GM18861 (cell line): ENCODE measurements around the gene NFKBIZ.
"Not testable (repeated sequence)": the region's sequence is repeated elsewhere in the genome, so short reads cannot be mapped to it uniquely, and the experiment has no call there.

Experiments
- ATAC-seq: cut with Tn5 transposase; IDR thresholded peaks from one replicate; pipeline ENCODE4 v1.9.1; 2021; ENCODE audit not compliant: unreplicated experiment

Gene NFKBIZ

GRCh38 chr3:101868534-101869464, 19.5 kb downstream of the NFKBIZ start:
- no peak for ATAC-seq

DNA sequence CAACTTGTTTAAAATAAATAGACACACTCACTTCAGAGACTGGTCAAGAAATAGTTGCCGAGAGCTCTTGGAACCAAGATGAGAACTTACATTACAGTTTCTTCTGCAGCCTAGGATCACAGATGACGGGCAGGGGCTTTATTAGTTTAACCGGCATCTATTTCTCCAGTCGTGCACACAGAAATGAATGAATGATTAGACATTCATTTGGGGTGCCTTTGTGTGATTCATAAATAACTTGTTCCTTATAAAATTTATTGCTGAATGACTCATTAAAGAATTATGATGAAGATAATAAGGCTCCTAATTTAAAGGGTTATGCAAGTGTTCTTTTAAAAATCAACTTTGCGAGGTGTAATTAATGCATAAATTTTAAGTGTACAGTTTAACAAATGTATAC, 20.8 kb downstream of the NFKBIZ start:
- ATAC-seq = no peak

GRCh38 chr3:101873619-101874018, 24.3 kb downstream of the NFKBIZ start:
- no peak for ATAC-seq

- ATAC-seq = no peak
Observed at GRCh38 chr3:101876142-101876541, 26.8 kb downstream of the NFKBIZ start.

DNA sequence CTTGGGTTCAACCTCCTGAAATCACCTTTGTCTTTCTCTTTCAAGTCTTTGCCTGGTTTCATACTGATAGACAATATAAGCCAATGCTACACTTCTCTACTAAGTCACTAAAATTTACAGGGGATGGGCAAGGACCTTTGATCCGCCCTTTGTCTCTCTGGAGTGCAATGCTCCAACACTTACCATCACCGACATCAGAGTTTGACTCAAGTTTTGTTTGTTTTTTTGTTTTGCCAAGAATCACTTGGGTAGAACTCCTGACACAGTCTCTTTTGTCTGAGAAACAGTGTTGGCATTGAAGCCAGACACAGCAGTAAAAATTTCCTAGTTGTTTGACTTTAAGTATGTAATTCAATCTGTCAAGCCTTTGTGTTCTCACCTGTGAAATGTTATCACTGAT, 29.3 kb downstream of the NFKBIZ start:
- ATAC-seq = no peak

DNA sequence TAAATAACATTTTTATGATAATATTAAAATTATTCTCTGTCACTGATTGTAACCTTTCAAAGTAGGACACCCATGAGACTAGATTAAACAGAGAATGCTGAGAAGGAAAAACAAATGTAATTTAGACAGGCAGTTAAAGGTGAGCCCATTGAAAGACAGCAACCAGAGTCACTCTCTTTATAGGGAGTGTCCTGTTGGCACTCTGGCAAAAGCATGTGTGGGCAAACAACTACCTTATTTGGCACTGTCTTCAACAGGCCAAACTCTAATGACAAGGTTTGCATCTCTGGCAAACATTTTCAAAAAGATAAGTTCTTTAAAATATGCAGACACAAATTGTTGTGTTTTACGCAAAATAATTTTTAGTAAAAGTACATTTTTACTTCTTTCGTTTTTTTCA, 29.8 kb downstream of the NFKBIZ start:
- no peak for ATAC-seq

DNA sequence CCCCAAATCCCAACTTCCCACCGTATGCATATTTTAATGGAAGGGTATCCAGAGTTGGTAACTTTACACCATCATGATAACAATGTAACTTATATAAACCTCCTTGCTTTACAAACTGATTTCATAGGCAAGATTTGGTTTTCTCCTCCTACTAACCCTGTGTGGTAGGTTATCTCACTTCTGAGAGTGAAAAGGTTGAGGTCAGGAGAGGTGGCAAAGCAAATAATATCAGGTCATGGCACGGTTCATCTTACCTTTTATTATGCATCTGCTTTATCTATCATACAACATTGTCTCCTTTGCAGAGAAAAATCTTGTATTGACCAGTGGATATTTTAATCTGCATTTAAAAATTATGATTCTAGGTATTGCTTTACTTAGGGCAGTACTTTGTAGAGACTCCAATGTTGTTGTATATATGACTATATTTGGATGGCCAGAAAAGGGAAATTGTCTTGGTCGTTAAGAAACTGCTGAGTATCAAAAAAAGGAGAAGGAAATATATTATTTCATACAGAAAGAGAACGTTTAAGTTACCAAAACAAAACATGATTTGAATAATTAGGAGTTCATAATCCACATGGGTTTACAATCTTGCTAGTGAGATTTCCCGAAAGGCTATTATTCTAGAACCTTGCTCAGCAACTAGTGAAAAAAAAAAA, 30.4 kb downstream of the NFKBIZ start:
- no peak for ATAC-seq

GRCh38 chr3:101884776-101885175, 35.5 kb downstream of the NFKBIZ start:
- no peak for ATAC-seq

- ATAC-seq = not testable (repeated sequence)
Observed at GRCh38 chr3:101885584-101885983, 36.3 kb downstream of the NFKBIZ start.

DNA sequence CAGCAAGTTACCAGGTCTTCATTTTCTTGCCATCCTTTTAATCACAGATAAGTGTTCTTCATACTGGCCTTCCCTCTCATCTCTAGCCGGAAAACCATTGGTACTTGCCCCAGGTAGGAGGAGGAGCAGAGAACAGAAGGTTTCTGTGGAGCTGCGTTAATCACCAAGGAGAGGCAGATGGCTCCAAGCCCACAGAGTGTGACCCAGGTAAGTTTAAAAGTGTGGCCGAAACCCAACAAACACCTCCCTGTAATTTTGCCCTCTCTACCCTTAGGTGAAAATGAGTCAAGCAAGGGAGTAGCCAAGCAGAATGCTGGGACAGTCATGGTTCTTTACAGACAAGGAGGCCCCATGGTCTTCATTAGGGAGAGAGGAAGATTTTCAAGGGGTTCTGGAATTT, 37.3 kb downstream of the NFKBIZ start:
- no peak for ATAC-seq

GRCh38 chr3:101888653-101889052, 39.3 kb downstream of the NFKBIZ start:
- ATAC-seq = no peak

GRCh38 chr3:101890716-101891115, 41.4 kb downstream of the NFKBIZ start:
- ATAC-seq = peak; percentile 59

DNA sequence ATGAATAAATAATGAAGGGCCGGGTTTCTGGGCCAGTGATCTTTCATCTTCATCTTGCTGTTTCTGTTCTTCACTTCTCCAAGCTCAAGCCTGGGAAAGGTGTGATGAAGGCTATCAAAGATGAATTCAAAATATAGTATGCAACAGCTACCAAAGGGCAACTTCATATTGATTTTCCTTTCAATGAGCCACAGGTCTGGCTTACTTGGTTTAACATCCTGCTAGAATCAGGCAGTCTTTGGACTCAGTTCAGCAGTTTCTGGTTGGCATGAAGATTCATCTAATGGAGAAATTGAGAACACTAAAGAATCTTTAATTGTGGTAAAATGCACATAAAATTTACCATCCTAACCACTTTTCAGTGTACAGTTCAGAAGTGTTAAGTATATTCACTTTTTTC, 43.3 kb downstream of the NFKBIZ start:
- no peak for ATAC-seq

GRCh38 chr3:101896083-101896757, 46.9 kb downstream of the NFKBIZ start:
- ATAC-seq = no peak

GRCh38 chr3:101897013-101897412, 47.7 kb downstream of the NFKBIZ start:
- no peak for ATAC-seq

GRCh38 chr3:101898039-101898438, 48.7 kb downstream of the NFKBIZ start:
- no peak for ATAC-seq

- peak; percentile 74 for ATAC-seq
Observed at GRCh38 chr3:101898752-101899169, 49.4 kb downstream of the NFKBIZ start.

GRCh38 chr3:101900316-101900715, 51.0 kb downstream of the NFKBIZ start:
- no peak for ATAC-seq

DNA sequence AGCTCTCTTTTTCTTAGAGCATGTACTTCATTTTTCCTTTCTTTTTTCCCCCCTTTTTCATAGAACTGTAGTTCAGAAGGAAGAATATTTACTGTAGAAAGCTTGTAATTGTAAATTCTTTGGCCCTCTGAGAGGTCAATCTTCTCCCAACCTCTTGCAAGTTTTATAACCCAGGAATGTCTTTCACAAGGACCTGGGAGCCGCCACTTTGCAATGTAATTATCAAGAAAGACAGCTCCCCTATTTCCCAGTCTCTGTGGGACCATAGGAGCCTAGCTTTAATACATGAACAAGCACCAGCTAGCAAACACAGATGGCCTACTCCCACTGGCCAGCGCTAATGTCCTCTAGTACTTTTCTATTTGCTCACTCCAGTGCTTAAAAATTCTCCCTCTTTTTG, 51.4 kb downstream of the NFKBIZ start:
- ATAC-seq = no peak

DNA sequence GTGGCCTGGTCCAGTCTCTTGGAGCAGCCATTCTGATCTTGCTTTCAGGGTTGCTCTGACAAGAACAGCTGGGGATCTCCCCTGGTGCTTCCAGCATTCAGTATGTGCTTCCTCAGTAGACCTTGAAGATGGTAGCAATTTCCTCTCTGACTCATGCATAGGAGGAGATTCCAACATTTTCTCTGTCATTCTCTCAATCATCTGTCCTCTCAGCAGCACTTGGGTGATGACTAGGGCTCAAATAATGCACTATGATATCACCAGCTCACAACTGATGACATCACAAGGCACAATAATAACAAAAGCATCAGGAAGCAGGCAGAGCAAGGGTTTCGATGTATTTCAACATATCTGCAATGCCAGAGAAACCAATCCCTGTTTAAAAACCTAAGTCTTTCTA, 52.7 kb downstream of the NFKBIZ start:
- ATAC-seq = peak; percentile 46

GRCh38 chr3:101903451-101903871, 54.1 kb downstream of the NFKBIZ start:
- ATAC-seq = no peak

DNA sequence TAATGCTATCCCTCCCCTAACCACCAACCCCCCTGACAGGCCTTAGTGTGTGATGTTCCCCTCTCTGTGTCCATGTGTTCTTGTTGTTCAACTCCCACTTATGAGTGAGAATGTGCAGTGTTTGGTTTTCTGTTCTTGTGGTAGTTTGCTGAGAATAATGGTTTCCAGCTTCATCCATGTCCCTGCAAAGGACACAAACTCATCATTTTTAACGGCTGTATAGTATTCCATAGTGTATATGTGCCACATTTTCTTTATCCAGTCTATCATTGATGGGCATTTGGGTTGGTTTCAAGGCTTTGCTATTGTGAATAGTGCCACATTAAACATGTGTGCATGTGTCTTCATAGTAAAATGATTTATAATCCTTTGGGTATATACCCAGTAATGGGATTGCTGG, 56.3 kb downstream of the NFKBIZ start:
- ATAC-seq = not testable (repeated sequence)
